Neutrophil (primary cell): ENCODE data around the gene L2HGDH.

ENCODE experiments used
- H3K27ac ChIP-seq: fragments of 200-600 bp; sonication (generic); 2 replicates; pipeline ENCODE4 v1.5.1; 2016; ENCODE audit warnings: mild to moderate bottlenecking, moderate library complexity
- H3K27me3 ChIP-seq: fragments of 200-600 bp; sonication (generic); 2 replicates; pipeline ENCODE4 v1.6.0; 2016; ENCODE audit warnings: mild to moderate bottlenecking
- H3K36me3 ChIP-seq: fragments of 200-600 bp; sonication (generic); 2 replicates; pipeline ENCODE4 v1.5.1; 2017
- H3K4me1 ChIP-seq, 2 experiments: fragments of 200-600 bp in 1 of 2; sonication (generic) in 1 of 2; 1 replicate in 1 of 2; 2 replicates in 1 of 2; pipeline versions ENCODE4 v1.5.1 to v1.6.1; 2013 to 2016; ENCODE audit warnings: low read depth in 1 of 2, low read length in 1 of 2, mild to moderate bottlenecking in 1 of 2, moderate library complexity in 1 of 2; ENCODE audit not compliant: control insufficient read depth in 1 of 2, insufficient read depth in 1 of 2
- H3K4me3 ChIP-seq, 2 experiments: fragments of 200-600 bp in 1 of 2; sonication (generic) in 1 of 2; 1 replicate in 1 of 2; 2 replicates in 1 of 2; pipeline ENCODE4 v1.5.1; 2013 to 2016; ENCODE audit warnings: low read depth in 1 of 2, low read length in 1 of 2, mild to moderate bottlenecking in 1 of 2, moderate library complexity in 1 of 2
- H3K9me3 ChIP-seq: fragments of 200-600 bp; sonication (generic); 2 replicates; pipeline ENCODE4 v1.5.1; 2016
- CTCF ChIP-seq: fragments of 200-600 bp; sonication (generic); IDR thresholded peaks from 2 replicates; pipeline ENCODE4 v1.5.1; 2016; ENCODE audit warnings: antibody characterized with exemption

L2HGDH gene

DNA sequence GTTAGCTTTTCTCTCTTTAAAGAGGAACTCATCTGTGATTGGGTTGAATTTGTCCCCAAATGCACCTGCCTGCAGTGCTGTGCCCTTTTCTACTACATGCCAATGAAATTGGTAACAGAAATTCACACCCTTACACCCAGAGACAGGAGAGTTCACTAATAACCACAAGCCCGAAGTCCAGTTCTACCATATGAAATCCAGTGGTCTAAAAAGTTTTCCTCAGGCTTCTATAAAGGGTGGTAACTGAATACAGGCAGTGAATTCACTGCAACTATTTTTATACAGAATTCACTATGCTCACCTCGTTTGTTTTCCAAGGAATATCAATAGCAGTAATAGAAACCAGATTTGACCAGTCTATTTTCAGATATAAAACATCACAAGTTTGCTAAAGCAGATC, 49.2 kb downstream of the L2HGDH start:
- Histone ChIP-seq H3K27ac (no peak overlapping the region), H3K4me1 (no peaks in the 10 kb centered on the region), H3K9me3 (no peaks in the 10 kb centered on the region), H3K4me3 (no peak overlapping the region), H3K36me3 (no peaks in the 10 kb centered on the region), H3K27me3 (no peaks in the 10 kb centered on the region)
- TF ChIP-seq CTCF, result no peak

GRCh38 chr14:50260511-50260910, 51.5 kb downstream of the L2HGDH start:
- Histone ChIP-seq H3K27ac (no peak overlapping the region), H3K4me1 (no peaks in the 10 kb centered on the region), H3K9me3 (no peaks in the 10 kb centered on the region), H3K36me3 (no peaks in the 10 kb centered on the region), H3K4me3 (no peak overlapping the region), H3K27me3 (no peaks in the 10 kb centered on the region)
- peak; percentile 14 for TF ChIP-seq CTCF

- no peak overlapping the region for H3K27ac ChIP-seq
- no peak overlapping the region for H3K4me3 ChIP-seq
- no peaks in the 10 kb centered on the region for H3K4me1 ChIP-seq
- H3K9me3 ChIP-seq, result no peaks in the 10 kb centered on the region
- no peak for TF ChIP-seq CTCF
- H3K27me3 ChIP-seq, result no peaks in the 10 kb centered on the region
- no peaks in the 10 kb centered on the region for H3K36me3 ChIP-seq
Measured at GRCh38 chr14:50260072-50260471, 52.0 kb downstream of the L2HGDH start.

- H3K27me3 ChIP-seq, result no peaks in the 10 kb centered on the region
- H3K4me1 ChIP-seq, result no peaks in the 10 kb centered on the region
- H3K36me3 ChIP-seq, result no peaks in the 10 kb centered on the region
- no peak overlapping the region for H3K27ac ChIP-seq
- no peak for TF ChIP-seq CTCF
- H3K9me3 ChIP-seq, result no peaks in the 10 kb centered on the region
- H3K4me3 ChIP-seq, result no peak overlapping the region
Measured at GRCh38 chr14:50257732-50258131, 54.3 kb downstream of the L2HGDH start.

GRCh38 chr14:50254248-50254647, 57.8 kb downstream of the L2HGDH start:
- Histone ChIP-seq H3K36me3 (no peaks in the 10 kb centered on the region), H3K27ac (no peak overlapping the region), H3K4me3 (no peak overlapping the region), H3K27me3 (no peaks in the 10 kb centered on the region), H3K9me3 (no peaks in the 10 kb centered on the region), H3K4me1 (no peaks in the 10 kb centered on the region)
- no peak for TF ChIP-seq CTCF
